Left renal pelvis (tissue), 4 donors: ENCODE results near the gene KRTAP5-11. TPM values are rescaled to one million over a fixed set of nuclear protein-coding genes. Genes with fewer than 3 reads are reported as not detected.
"Not testable (repeated sequence)": the region's sequence is repeated elsewhere in the genome, so short reads cannot be mapped to it uniquely, and the experiment has no call there.

Experiments
- DNase-seq, 4 donors: peaks; one replicate each; pipeline ENCODE4 v3.0.0-alpha.2; 2013; ENCODE audit warnings: low read depth in 4 of 4, low spot score in 3 of 4
- polyA plus RNA-seq, 4 donors: library from polyadenylated mRNA; unstranded; fragments of 120-200 nt; gene quantifications; one replicate each; pipeline ENCODE4 v1.2.1, GENCODE V29; 2013; ENCODE audit not compliant: insufficient read length in 4 of 4

KRTAP5-11 gene
- polyA plus RNA-seq, 4 donors, result 0.29 to 0.35 TPM; not detected in 2

GRCh38 chr11:71534711-71535608 is 47.7 kb downstream of the KRTAP5-11 start:
- not testable (repeated sequence) for DNase-seq

GRCh38 chr11:71532036-71532610 is 50.6 kb downstream of the KRTAP5-11 start:
- DNase-seq, result no peak

Other genes starting within 250 kb of the KRTAP5-11 start
- gene DHCR7, start 134.5 kb downstream of the KRTAP5-11 start, polyA plus RNA-seq, result 10 to 100 TPM; 21.6 to 40.4 (median 37.7) TPM
- gene NADSYN1, start 129.7 kb downstream of the KRTAP5-11 start, polyA plus RNA-seq, result 10 to 100 TPM; 27.3 to 63.3 (median 37.5) TPM
- gene KRTAP5-7, start 55.6 kb downstream of the KRTAP5-11 start, polyA plus RNA-seq, result under 1 TPM in 1 of 4 donors, not detected in 3; 0.20 TPM
- gene KRTAP5-8, start 44.9 kb downstream of the KRTAP5-11 start, polyA plus RNA-seq, result 1 to 10 TPM in 1 of 4 donors, under 1 TPM in 3; 0.14 to 1.3 (median 0.41) TPM
- gene KRTAP5-9, start 34.5 kb downstream of the KRTAP5-11 start, polyA plus RNA-seq, result under 1 TPM in 3 of 4 donors, not detected in 1; 0.25 to 0.95 (median 0.27) TPM
- under 1 TPM in 2 of 4 donors, not detected in 2; 0.20 to 0.26 TPM for gene KRTAP5-10, start 17.3 kb downstream of the KRTAP5-11 start, polyA plus RNA-seq